Adrenal gland (tissue), 5 donors: Measurements from ENCODE around the gene MALRD1.
"Not testable (repeated sequence)": the region's sequence is repeated elsewhere in the genome, so short reads cannot be mapped to it uniquely, and the experiment has no call there.

Experiments
- CTCF ChIP-seq, 6 experiments: fragments of 450-650 bp in 4 of 6; fragments of 200-600 bp in 2 of 6; sonication (generic) in 1 of 6; IDR thresholded peaks; 1 replicate in 5 of 6; 2 replicates in 1 of 6; pipeline versions ENCODE4 v1.5.1 to v1.8.0; 2016 to 2021; ENCODE audit warnings: antibody characterized with exemption in 6 of 6, mild to moderate bottlenecking in 2 of 6, moderate library complexity in 1 of 6
- POLR2A ChIP-seq, 2 donors: fragments of 450-650 bp; IDR thresholded peaks; one replicate each; pipeline ENCODE4 v1.6.1; 2017; ENCODE audit warnings: antibody characterized with exemption in 2 of 2, mild to moderate bottlenecking in 2 of 2, moderate library complexity in 1 of 2
- donor health status: DM: no; HTN: no; CAD: no.

- TF ChIP-seq CTCF, POLR2A (IDR thresholded peaks at IDR 0.05): not testable (repeated sequence)
Measured at GRCh38 chr10:19742144-19742543, 693.5 kb downstream of the MALRD1 start.
